AG04450 (cell line): ENCODE results near the gene TK2. TPM values are rescaled to one million over a fixed set of nuclear protein-coding genes. Genes with fewer than 3 reads are reported as not detected.

Experiments
- CTCF ChIA-PET: fragments of 300-600, 350-600 bp; formaldehyde crosslinking; extraction: SDS; loops from one replicate; lab custom pipeline; 2022; ENCODE audit warnings: antibody characterized with exemption, inconsistent platforms; lab: Charles Lee
- POLR2A ChIA-PET: fragments of 350-600 bp; formaldehyde crosslinking; extraction: SDS; loops from one replicate; lab custom pipeline; 2021; ENCODE audit warnings: antibody characterized with exemption, inconsistent platforms; lab: Yijun Ruan, JAX
- DNase-seq: peaks from one replicate; pipeline ENCODE4 v3.0.0-alpha.2; 2011; ENCODE audit warnings: low read depth, low spot score
- H3K27ac ChIP-seq: one replicate; pipeline ENCODE4 v1.5.1; 2012; ENCODE audit warnings: low read depth, low read length, control low read depth
- H3K27me3 ChIP-seq: one replicate; pipeline ENCODE4 v1.6.0; 2012; ENCODE audit warnings: low read length; ENCODE audit not compliant: control insufficient read depth, insufficient read depth
- H3K4me3 ChIP-seq: 2 replicates; pipeline ENCODE4 v1.5.1; 2011; ENCODE audit warnings: mild to moderate bottlenecking, low read depth, low read length, control low read depth
- H3K9me3 ChIP-seq: 2 replicates; pipeline ENCODE4 v1.5.1; 2012; ENCODE audit warnings: low read length; ENCODE audit not compliant: control insufficient read depth, insufficient read depth
- polyA plus RNA-seq: library from polyadenylated mRNA; depleted of rRNA; stranded (reverse); fragments of >200 nt; gene quantifications from 2 replicates; pipeline ENCODE4 v1.2.3, GENCODE V29; 2011
- TF ChIP-seq, protein P1 (sequence below): IDR thresholded peaks from 2 replicates; pipeline ENCODE4 v1.5.1; 2011; ENCODE audit warnings: low read depth, low read length, control low read depth, inconsistent platforms

The TK2 gene
- polyA plus RNA-seq, 1 experiment = 34.2 TPM

DNA sequence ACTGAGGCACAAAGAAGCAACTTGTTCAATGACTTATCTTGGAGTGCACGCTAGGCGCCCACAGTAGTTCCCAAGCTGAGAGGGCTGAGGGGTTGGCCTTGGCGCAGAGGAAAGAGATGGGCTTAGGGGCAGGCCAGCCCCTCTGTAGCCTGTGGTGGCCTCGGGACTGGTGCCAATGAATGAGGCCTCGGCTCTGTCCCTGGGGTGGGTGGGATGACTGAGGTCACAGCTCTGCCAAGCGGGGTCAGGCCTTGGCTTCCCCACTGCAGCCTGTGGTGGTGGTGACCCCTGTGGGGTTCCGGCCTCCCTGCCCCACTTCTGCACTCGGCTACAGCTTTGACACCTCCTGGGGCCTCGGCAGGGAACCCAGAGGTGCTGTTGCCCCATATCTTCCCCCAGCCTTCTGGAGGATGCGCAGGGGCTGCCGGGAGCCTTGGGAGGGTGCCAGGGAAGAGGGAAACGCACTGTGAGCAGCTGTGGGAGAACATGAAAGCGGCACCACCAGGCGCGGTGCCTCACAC is 76.8 kb downstream of the TK2 start:
- no peak overlapping the region for H3K4me3 ChIP-seq
- H3K27me3 ChIP-seq = peaks cover 16% of the 10 kb centered on the region
- ChIA-PET CTCF (no interaction called here), POLR2A (no interaction called here)
- H3K9me3 ChIP-seq = no peaks in the 10 kb centered on the region; the same call in 1 of the 2 replicates
- TF ChIP-seq, protein P1, sequence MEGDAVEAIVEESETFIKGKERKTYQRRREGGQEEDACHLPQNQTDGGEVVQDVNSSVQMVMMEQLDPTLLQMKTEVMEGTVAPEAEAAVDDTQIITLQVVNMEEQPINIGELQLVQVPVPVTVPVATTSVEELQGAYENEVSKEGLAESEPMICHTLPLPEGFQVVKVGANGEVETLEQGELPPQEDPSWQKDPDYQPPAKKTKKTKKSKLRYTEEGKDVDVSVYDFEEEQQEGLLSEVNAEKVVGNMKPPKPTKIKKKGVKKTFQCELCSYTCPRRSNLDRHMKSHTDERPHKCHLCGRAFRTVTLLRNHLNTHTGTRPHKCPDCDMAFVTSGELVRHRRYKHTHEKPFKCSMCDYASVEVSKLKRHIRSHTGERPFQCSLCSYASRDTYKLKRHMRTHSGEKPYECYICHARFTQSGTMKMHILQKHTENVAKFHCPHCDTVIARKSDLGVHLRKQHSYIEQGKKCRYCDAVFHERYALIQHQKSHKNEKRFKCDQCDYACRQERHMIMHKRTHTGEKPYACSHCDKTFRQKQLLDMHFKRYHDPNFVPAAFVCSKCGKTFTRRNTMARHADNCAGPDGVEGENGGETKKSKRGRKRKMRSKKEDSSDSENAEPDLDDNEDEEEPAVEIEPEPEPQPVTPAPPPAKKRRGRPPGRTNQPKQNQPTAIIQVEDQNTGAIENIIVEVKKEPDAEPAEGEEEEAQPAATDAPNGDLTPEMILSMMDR = no peak
- DNase-seq = no peak
- H3K27ac ChIP-seq = no peak overlapping the region

DNA sequence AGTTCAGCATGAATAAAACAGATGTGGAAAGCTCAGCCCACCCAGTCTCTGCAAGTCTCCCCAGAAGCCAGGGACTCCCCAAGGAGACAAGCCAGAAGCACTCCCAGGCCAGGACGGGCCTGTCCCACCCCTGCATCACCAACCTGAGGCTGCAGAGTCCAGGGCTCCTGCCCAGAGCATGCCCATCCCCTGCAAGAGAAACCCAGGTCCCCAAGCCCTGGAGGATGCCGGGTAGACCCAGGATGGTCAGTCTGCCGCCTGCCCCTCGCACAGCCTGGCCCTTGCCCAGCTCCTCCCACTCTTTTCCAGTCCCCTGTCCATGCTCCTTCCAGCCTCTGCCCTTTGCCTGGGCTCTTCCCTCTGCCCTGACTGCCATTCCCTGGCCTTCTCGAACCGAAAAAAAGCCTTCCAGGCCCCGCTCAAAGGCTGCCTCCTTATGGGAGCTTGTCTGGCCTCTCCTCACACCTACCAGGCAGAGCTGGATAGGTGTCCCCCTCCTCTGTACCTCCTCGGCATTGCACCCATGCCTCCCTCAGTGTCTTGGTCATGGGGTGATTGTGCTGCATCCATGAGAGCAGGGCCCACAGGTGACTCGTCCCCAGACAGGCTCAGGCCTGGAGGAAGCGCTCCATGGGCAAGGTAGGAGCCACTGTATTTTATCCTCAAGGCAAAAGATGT is 78.1 kb downstream of the TK2 start:
- Histone ChIP-seq H3K9me3 (no peaks in the 10 kb centered on the region; the same call in 1 of the 2 replicates), H3K27ac (no peak overlapping the region), H3K4me3 (no peak overlapping the region), H3K27me3 (peaks cover 16% of the 10 kb centered on the region)
- ChIA-PET CTCF (no interaction called here), POLR2A (no interaction called here)
- DNase-seq = no peak
- TF ChIP-seq, protein P1 = no peak

DNA sequence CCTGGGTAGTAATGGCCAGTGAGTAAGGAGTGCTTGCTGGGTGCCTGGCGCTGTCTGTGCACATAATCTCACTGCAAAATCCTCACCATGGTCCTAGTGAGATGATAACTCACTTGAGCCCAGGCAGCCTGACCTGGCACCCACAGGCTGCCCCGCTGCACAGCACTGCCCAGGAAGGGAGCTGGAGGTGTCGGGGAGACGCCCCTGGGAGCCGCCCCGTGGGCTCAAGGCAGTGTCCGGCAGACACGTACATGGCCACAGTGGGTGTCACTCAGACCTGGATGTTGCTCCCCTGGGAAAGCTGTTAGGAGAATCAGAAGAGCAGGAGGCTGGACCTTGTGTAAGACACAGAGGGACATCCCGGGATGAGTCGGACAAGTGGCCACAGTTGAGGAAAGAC is 78.7 kb downstream of the TK2 start:
- TF ChIP-seq, protein P1 = no peak
- no peaks in the 10 kb centered on the region; the same call in 1 of the 2 replicates for H3K9me3 ChIP-seq
- no peak overlapping the region for H3K4me3 ChIP-seq
- no peak for DNase-seq
- ChIA-PET POLR2A (no interaction called here), CTCF (no interaction called here)
- H3K27me3 ChIP-seq = peaks cover 15% of the 10 kb centered on the region
- H3K27ac ChIP-seq = no peak overlapping the region

DNA sequence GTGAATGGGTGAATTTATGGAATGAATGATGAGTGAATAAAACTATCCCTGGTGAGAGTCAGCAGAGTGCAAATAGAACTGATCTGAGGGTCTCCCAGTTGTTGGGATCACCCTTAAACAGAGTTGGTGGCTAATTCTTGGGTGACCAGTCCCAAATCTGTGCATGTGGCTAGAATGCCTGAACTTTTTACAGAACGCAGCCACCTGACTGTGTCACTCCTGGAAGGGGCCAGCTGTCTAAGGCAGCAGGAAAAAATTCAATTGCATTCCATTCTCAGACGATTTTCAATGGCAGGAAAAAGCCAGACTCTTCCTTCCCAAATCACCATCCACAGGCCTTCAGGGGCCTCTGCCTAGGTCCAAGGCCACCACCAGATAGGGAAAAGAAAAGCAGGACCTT is 79.4 kb downstream of the TK2 start:
- DNase-seq = no peak
- no peak overlapping the region for H3K4me3 ChIP-seq
- H3K9me3 ChIP-seq = no peaks in the 10 kb centered on the region; the same call in 1 of the 2 replicates
- TF ChIP-seq, protein P1 = no peak
- H3K27ac ChIP-seq = no peak overlapping the region
- H3K27me3 ChIP-seq = peaks cover 16% of the 10 kb centered on the region
- ChIA-PET POLR2A (no interaction called here), CTCF (no interaction called here)

DNA sequence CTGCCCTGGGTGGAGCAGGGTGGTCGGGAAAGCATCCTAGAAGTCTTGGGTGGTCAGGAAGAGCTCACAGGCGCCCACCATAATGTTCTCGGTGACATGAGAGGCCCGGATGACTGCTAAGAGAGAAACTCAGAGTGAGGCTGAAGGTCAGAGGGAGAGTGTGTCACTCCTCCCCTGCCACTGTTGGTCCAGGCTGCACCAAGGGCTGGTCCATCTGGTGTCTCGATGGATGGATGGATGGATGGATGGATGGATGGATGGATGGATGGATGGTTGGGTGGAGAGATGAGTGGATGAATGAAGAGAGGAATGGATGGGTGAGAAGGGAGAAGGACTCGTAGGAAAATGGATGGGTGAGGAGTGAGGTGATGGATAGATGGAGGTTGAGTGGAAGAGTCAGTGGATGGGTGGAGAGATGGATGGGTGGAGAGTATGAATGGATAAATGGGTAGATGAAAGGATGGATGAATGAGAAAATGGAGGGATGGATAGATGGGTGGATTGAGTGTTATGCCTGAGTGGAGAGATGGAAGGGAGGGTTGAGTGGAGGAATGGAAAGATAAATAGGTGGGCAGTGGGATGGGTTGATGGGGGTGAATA is 79.9 kb downstream of the TK2 start:
- H3K27me3 ChIP-seq = peaks cover 19% of the 10 kb centered on the region
- H3K27ac ChIP-seq = no peak overlapping the region
- TF ChIP-seq, protein P1 = no peak
- H3K9me3 ChIP-seq = no peaks in the 10 kb centered on the region; the same call in 1 of the 2 replicates
- DNase-seq = no peak
- POLR2A ChIA-PET = no interaction called here
- no peak overlapping the region for H3K4me3 ChIP-seq
- CTCF ChIA-PET = no interaction called here
